CD4-positive, alpha-beta T cell (primary cell): Measurements from ENCODE around the gene MICALL1. TPM values are rescaled to one million over a fixed set of nuclear protein-coding genes. Genes with fewer than 3 reads are reported as not detected.

Experiments used
- ATAC-seq: fragments of 200-7000 bp; cut with Tn5 transposase; one replicate; pipeline ENCODE4 v1.10.0; 2022; ENCODE audit warnings: mild to moderate bottlenecking; ENCODE audit not compliant: poor library complexity
- CTCF ChIA-PET: fragments of 350-600 bp; sonication (Branson Sonifier 250); formaldehyde crosslinking; loops from one replicate; lab custom pipeline; 2021; ENCODE audit warnings: antibody characterized with exemption, inconsistent platforms; lab: Charles Lee
- POLR2A ChIA-PET: fragments of 350-600 bp; sonication (Branson Sonifier 250); formaldehyde crosslinking; loops from one replicate; lab custom pipeline; 2021; ENCODE audit warnings: antibody characterized with exemption, inconsistent platforms; lab: Charles Lee
- DNase-seq, 14 experiments: peaks; one replicate each; pipeline ENCODE4 v3.0.0-alpha.2; 2013 to 2020; ENCODE audit warnings: mixed read lengths in 2 of 14
- H3K27ac ChIP-seq, 2 donors: one replicate each; pipeline versions ENCODE4 v1.5.1 to v1.7.0; 2013; ENCODE audit warnings: low read length in 2 of 2, low read depth in 1 of 2, mild to moderate bottlenecking in 1 of 2
- H3K27me3 ChIP-seq, 2 experiments: 1 replicate in 1 of 2; 2 replicates in 1 of 2; pipeline versions ENCODE4 v1.6.1 to v1.7.0; 2013; ENCODE audit warnings: low read length in 2 of 2, control low read depth in 1 of 2, mild to moderate bottlenecking in 1 of 2, moderate library complexity in 1 of 2; ENCODE audit not compliant: insufficient read depth in 2 of 2, control insufficient read depth in 1 of 2
- H3K36me3 ChIP-seq: one replicate; pipeline ENCODE4 v1.6.1; 2013; ENCODE audit warnings: low read length, control low read depth; ENCODE audit not compliant: insufficient read depth
- H3K4me1 ChIP-seq: one replicate; pipeline ENCODE4 v1.6.1; 2013; ENCODE audit warnings: low read length, control low read depth; ENCODE audit not compliant: insufficient read depth
- H3K4me3 ChIP-seq: one replicate; pipeline ENCODE4 v1.5.1; 2013; ENCODE audit warnings: mild to moderate bottlenecking, low read length, moderate library complexity
- H3K9me3 ChIP-seq, 2 experiments: 1 replicate in 1 of 2; 2 replicates in 1 of 2; pipeline versions ENCODE4 v1.6.1 to v1.7.0; 2013; ENCODE audit warnings: low read length in 2 of 2, mild to moderate bottlenecking in 2 of 2, control low read depth in 1 of 2, moderate library complexity in 1 of 2; ENCODE audit not compliant: control insufficient read depth in 1 of 2, insufficient read depth in 1 of 2
- H3K27ac Mint-ChIP-seq: one replicate; pipeline ENCODE4 v1.8.0; 2020; ENCODE audit warnings: mixed read lengths
- H3K27me3 Mint-ChIP-seq: one replicate; pipeline ENCODE4 v1.8.0; 2021; ENCODE audit warnings: mixed read lengths
- H3K36me3 Mint-ChIP-seq: one replicate; pipeline ENCODE4 v1.8.0; 2021; ENCODE audit warnings: low read depth, mixed read lengths
- H3K4me1 Mint-ChIP-seq: one replicate; pipeline ENCODE4 v1.8.0; 2021; ENCODE audit warnings: low read depth, mixed read lengths
- H3K4me3 Mint-ChIP-seq: one replicate; pipeline ENCODE4 v1.8.0; 2020; ENCODE audit warnings: mild to moderate bottlenecking, mixed read lengths
- H3K9me3 Mint-ChIP-seq: one replicate; pipeline ENCODE4 v1.8.0; 2020; ENCODE audit warnings: mixed read lengths
- CTCF ChIP-seq: fragments of 200-600 bp; IDR thresholded peaks from one replicate; pipeline ENCODE4 v1.8.0; 2022; ENCODE audit warnings: antibody characterized with exemption, mild to moderate bottlenecking
- intact Hi-C, 2 experiments: fragments of 100-400 bp; cut with DNase I in 1 of 2; cut with micrococcal nuclease in 1 of 2; formaldehyde crosslinking; loops; one replicate each; pipeline versions ENCODE4 v1.15.1 to v1.9.0; 2023 to 2025; cut with DNase I, micrococcal nuclease
- total RNA-seq, 174 experiments: library from RNA in 2 of 174; stranded (reverse) in 2 of 174; gene quantifications; one replicate each; pipeline ENCODE4 v1.2.3 and lab custom pipeline; 2021 to 2026

Gene MICALL1
- total RNA-seq, 2 experiments from 2014 or later: 16.9 to 20.7 TPM

- no peaks in the 10 kb centered on the region for H3K9me3 ChIP-seq
- Mint-ChIP-seq H3K27me3 (no peaks in the 10 kb centered on the region), H3K9me3 (no peaks in the 10 kb centered on the region), H3K36me3 (no peaks in the 10 kb centered on the region), H3K4me1 (peaks cover 33% of the 10 kb centered on the region), H3K27ac (peak overlapping the region; percentile 82), H3K4me3 (no peak overlapping the region)
- no peaks in the 10 kb centered on the region for H3K27me3 ChIP-seq
- CTCF ChIA-PET: interaction anchor here (0.9 to 2.4 kb wide), 2 partner anchors 8 to 36 kb away, joined by 4 to 12 read pairs; partner anchors contain the start of gene MICALL1
- intact Hi-C loops: loop anchor here in 1 of 2 experiments (2.0 kb wide), 1 partner anchor 37 kb away; no protein-coding TSS in a partner anchor
- peaks cover 26% of the 10 kb centered on the region for H3K4me1 ChIP-seq
- no peak for TF ChIP-seq CTCF
- peaks cover 3% of the 10 kb centered on the region for H3K36me3 ChIP-seq
- no peak overlapping the region for H3K4me3 ChIP-seq
- POLR2A ChIA-PET: interaction anchor here (0.6 to 2.8 kb wide), 2 partner anchors 8 to 28 kb away, joined by 3 to 37 read pairs; partner anchors contain the start of gene MICALL1
- H3K27ac ChIP-seq: no peak overlapping the region
- no peak for ATAC-seq
- DNase-seq: no peak
Measured at GRCh38 chr22:37897807-37898206, 8.3 kb upstream of the MICALL1 start.

- H3K4me1 ChIP-seq: peaks cover 26% of the 10 kb centered on the region
- DNase-seq (no peak), ATAC-seq (no peak)
- H3K27me3 ChIP-seq: no peaks in the 10 kb centered on the region
- CTCF ChIA-PET: no interaction called here
- no peak overlapping the region for H3K27ac ChIP-seq
- H3K4me3 ChIP-seq: no peak overlapping the region
- POLR2A ChIA-PET: no interaction called here
- no peaks in the 10 kb centered on the region for H3K9me3 ChIP-seq
- H3K36me3 ChIP-seq: no peaks in the 10 kb centered on the region
- H3K4me3 Mint-ChIP-seq: no peak overlapping the region
- no peaks in the 10 kb centered on the region for H3K27me3 Mint-ChIP-seq
- peaks cover 30% of the 10 kb centered on the region for H3K4me1 Mint-ChIP-seq
- intact Hi-C loops: no loop called here
- no peak for TF ChIP-seq CTCF
- no peaks in the 10 kb centered on the region for H3K9me3 Mint-ChIP-seq
- H3K27ac Mint-ChIP-seq: peak overlapping the region; percentile 82
- no peaks in the 10 kb centered on the region for H3K36me3 Mint-ChIP-seq
Measured at GRCh38 chr22:37898441-37899181, 7.5 kb upstream of the MICALL1 start.

GRCh38 chr22:37904572-37905533 is 1.2 kb upstream of the MICALL1 start:
- Histone ChIP-seq H3K27me3 (no peaks in the 10 kb centered on the region), H3K27ac (no peak overlapping the region), H3K36me3 (no peaks in the 10 kb centered on the region), H3K9me3 (no peaks in the 10 kb centered on the region), H3K4me1 (peaks cover 22% of the 10 kb centered on the region), H3K4me3 (no peak overlapping the region)
- ChIA-PET CTCF (interaction anchor here (0.7 to 1.7 kb wide), 4 partner anchors 8 to 54 kb away, joined by 4 to 12 read pairs (median 6); no protein-coding TSS in a partner anchor), POLR2A (interaction anchor here (1.0 to 2.3 kb wide), 6 partner anchors 8 to 418 kb away, joined by 3 to 37 read pairs (median 8); partner anchors contain the start of genes ANKRD54, C22orf23, MFNG and POLR2F)
- H3K4me3 Mint-ChIP-seq: peak overlapping the region; percentile 91
- peaks cover 28% of the 10 kb centered on the region for H3K4me1 Mint-ChIP-seq
- H3K36me3 Mint-ChIP-seq: no peaks in the 10 kb centered on the region
- no peak for ATAC-seq
- H3K9me3 Mint-ChIP-seq: no peaks in the 10 kb centered on the region
- no peak for TF ChIP-seq CTCF
- H3K27me3 Mint-ChIP-seq: no peaks in the 10 kb centered on the region
- DNase-seq: peak in 2 of 14 experiments; percentile 56 to 68
- H3K27ac Mint-ChIP-seq: peak overlapping the region; percentile 87
- intact Hi-C loops: loop anchor here in 1 of 2 experiments (5.0 kb wide), 1 partner anchor 47 kb away; the partner anchor contains the start of genes C22orf23 and POLR2F
